ENCODE results near the gene SRP54.
"Not testable (repeated sequence)": the region's sequence is repeated elsewhere in the genome, so short reads cannot be mapped to it uniquely, and the experiment has no call there.

Gene SRP54

GRCh38 chr14:35046751-35047536 lies 64.2 kb downstream of the SRP54 start:
- peak; percentile 42 for DNase-seq (ENCODE audit: low spot score)

DNA sequence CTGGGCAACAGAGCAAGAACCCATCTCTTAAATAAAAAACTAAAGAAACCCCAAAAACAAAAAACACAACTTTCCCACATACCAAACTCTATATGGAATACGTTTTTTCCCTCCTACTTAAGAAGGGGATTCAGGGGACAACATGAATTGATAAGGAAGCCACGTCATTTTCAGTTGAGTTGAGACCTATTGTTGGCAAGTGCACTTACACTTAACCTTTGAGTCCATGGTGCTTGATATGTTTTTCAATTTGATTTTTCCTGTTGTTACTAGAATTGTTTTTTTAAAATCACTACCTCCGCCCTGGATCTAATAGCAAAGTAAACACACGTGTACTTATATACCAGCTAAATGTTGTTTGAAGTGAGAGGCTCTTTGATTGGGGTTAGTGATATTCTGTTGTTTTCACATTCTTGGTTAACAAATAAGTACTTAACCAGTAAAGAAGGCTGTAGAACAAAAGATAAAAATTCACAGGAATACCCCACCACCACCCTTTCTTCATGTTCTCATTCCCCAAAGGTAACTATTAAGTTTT lies 65.3 kb downstream of the SRP54 start:
- DNase-seq (ENCODE audit: low spot score): no peak

- no peak for DNase-seq (ENCODE audit: low spot score)
Measured at GRCh38 chr14:35050652-35051051, 67.9 kb downstream of the SRP54 start.

DNA sequence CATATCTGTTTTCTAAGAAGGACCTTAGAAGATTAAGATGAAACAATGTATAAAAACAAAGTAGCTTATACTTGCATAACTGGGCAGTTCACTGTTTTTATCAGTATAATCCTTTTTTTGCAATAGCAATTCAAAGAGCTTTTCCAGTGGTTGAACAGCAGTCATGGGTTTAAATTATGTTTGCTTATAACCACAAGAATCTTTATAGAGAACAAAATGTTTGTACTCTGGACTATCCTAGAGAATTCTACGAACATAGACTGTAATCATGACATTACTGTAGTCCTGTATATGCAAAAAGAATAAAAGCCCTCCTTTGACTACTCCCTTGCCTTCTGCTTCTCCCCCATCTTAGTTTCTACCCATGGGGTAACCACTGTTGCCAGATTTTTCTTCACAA lies 69.0 kb downstream of the SRP54 start:
- no peak for DNase-seq (ENCODE audit: low spot score)

DNA sequence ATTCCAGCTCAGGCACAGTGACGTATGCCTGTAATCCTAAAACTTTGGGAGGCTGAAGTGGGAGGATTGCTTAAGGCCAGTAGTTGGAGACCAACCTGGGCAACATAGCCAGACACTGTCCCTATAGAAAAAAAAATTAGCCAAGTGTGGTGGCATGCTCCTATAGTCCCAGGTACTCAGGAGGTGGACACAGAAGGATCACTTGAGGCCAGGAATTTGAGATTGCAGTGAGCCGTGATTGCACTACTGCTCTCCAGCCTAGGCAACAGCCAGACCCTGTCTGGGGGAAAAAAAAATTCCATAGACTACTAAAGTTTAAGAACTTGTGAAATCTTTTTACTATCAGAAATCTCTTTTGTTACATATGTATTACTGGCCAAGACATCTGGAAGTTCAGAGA lies 69.8 kb downstream of the SRP54 start:
- no peak for DNase-seq (ENCODE audit: low spot score)

- not testable (repeated sequence) for DNase-seq (ENCODE audit: low spot score)
Measured at GRCh38 chr14:35061113-35061791, 78.5 kb downstream of the SRP54 start.

DNA sequence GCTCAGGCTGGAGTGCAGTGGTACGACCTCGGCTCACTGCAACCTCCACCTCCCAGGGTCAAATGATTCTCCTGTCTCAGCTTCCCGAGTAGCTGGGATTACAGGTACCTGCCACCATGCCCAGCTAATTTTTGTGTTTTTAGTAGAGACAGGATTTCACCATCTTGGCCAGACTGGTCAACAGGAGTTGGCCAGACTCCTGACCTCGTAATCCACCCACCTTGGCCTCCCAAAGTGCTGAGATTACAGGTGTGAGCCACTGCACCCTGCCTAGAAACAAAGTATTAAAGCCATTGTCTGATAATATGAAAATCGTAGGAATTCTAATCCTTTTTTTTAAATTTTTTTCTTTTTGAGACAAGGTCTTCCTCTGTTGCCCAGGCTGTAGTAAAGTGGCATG lies 82.9 kb downstream of the SRP54 start:
- DNase-seq (ENCODE audit: low spot score): not testable (repeated sequence)

DNA sequence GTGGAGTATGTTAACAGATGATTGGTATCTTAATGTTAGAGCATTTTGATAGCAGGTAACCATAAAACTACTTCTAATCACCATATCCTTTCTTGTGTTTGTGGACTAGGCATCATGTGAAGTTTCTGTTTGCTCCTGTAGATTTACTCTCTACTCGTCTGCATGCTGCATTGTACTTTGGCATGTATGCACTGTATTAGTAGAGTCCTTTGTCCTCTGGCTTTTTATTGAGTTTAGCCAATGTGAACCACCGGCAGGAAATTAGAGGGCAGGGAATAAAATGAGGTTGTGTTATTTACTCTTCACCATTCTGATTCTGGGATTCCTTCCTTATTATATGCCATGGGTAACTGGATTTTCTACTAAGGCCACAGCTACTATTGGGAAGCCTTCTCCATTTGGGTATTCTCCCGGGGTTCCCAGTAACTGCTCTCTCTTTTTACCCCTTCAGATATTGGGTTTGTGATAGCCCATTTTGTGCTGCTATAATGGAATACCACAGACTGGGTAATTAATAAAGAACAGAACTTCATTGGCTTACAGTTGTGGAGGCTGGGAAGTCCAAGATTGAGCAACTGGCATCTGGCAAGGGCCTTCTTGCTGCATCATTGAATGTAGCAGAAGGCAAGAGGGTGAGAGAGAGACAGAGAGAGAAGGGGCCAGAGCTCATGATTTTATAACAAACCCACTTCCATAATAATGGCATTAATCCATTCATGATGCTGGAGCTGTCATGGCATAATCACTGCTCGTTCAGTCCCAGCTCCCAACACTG lies 85.6 kb downstream of the SRP54 start:
- no peak for DNase-seq (ENCODE audit: low spot score)

DNA sequence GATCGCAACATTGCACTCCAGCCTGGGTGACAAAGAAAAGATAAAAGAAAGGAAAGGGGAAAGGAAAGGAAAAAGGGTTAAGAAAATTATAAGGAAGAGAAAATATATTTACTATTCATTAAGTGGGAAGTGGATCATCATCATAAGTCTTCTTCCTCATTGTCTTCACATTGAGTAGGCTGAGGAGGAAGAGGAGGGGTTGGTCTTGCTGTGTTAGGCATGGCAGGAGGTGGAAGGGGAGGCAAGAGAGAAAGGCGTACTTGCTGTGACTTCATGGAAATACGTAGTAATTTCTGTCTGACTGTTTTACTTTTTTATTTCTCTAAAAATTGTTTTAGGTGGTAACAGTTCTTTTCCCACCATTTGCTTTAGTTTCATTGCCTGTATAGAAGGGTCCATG lies 89.4 kb downstream of the SRP54 start:
- no peak for DNase-seq (ENCODE audit: low spot score)

DNA sequence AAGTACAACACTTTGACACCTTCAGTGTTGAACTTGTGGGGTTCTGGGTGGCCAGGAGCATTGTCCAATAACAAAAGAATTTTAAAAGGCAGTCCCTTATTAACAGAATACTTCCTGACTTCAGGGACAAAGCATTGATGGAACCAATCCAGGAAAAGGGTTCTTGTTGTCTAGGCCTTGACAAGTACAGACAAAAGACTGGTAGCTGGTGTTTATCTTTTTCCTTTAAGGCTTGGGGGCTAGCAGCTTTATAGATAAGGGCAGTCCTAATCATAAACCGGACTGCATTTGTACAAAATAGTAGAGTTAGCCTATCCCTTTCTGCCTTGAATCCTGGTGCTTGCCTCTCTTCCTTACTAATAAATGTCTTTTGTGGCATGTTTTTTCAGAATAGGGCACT lies 90.7 kb downstream of the SRP54 start:
- no peak for DNase-seq (ENCODE audit: low spot score)

GRCh38 chr14:35078082-35078481 lies 95.3 kb downstream of the SRP54 start:
- DNase-seq (ENCODE audit: low spot score): no peak
